GM19043 (cell line): ENCODE data around the gene FTO.
"Not testable (repeated sequence)": the region's sequence is repeated elsewhere in the genome, so short reads cannot be mapped to it uniquely, and the experiment has no call there.

Source experiments
- ATAC-seq: cut with Tn5 transposase; IDR thresholded peaks from one replicate; pipeline ENCODE4 v1.9.1; 2021; ENCODE audit warnings: low read depth; ENCODE audit not compliant: unreplicated experiment

Gene FTO

DNA sequence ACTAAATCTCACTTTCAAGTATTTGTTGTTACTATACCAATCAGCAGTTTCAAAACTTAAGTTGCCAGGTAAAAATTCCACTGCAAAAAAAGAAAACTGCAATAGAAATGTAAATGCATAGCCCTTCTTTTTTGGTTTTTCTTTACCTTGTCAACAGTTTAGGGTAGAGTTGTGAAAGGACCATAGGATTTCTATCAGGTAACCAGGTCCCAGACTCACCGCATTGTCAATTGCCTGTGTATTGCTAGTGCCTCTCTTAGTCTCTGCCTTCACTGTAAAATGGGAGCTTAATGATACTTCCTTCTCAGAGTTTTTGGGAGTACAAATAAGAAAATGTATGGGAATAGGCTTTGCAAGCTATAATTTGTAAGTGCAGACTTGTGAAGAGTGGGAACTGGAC lies 145.0 kb downstream of the FTO start:
- no peak for ATAC-seq

DNA sequence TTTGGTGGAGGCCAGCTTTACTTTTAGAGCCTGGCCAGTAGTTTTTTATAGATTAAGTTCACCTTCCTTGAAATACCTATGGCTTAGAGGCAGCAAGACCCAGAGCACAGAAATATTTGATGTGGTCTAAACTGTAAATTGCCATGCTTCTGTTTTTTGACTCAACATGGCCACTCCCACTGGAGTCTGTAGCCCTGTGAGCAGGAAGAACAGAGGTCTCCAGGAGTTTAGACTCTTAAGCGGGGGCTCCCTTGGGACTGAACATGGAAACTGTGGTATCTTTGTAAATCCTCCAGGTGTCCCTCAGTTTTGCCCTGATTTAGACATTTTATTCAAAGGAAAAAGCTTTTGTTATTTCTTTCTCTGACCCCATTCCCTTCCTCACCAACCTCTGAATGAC lies 145.6 kb downstream of the FTO start:
- ATAC-seq: no peak

DNA sequence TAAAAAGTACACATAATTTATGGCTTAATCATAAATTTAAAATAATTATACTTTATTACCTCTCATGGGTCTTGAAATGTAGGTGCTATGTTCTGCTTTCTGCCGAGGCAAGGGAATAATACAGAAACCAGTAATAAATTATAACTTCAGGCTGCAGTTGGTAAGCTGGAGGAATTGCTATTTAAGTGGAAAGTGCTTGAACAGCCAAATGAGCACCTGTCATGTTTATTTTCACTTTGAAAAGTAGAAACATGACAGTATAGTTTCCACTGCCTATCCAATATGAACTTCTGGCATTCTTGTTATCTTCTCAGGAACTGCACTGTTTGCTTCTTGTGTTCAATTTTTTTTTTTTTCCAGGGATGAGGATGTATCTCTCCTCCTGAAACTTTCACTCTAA lies 146.0 kb downstream of the FTO start:
- ATAC-seq: no peak

DNA sequence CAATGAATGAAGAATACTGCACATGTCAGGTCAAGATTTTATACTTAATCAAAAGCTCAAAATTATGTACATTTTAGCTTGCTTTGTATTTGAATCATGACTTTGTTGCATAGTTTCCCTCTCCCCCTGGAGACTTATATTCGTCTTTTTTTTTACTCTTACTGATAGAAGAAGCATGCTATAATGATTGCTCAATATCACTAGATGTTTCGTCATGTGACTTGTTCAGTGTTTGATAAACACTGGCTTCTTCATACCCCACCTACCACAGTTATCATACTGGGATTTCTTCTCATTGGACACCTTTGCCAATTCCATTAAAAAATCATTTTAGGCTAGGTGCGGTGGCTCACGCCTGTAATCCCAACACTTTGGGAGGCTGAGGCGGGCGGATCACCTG lies 148.7 kb downstream of the FTO start:
- no peak for ATAC-seq

DNA sequence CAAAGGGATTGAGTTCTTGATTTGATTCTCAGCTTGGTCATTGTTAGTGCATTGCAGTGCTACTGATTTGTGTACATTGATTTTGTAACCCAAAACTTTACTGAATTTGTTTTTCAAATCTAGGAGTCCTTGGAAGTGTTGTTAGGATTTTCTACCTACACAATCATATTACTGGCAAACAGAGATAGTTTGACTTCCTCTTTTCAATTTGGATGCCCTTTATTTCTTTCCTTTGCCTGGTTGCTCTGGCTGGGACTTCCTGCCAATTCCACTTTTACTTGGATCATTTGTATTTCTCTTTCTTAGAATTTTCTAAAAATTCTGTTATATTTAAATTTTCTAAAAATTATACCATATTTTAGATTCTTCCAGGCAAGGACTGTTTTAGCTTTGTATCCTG lies 151.1 kb downstream of the FTO start:
- no peak for ATAC-seq

DNA sequence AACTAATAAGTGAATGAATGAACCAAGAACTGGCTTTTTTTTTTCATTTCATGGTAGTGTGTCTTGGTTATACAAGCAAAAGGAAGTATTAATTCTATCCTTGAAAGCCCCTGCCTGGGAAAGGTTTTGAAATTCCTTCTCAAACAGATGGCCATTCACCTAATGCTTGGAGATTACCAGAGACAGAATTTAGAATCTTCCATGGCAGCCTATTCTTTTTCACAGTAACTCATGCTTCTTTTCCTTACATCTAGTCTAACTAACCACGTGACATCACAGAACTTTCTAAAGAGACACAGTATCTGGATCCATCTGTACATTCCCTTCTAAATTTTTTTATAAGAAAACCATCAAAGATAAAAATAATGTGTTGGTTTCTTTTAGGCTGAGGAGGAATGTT lies 151.6 kb downstream of the FTO start:
- ATAC-seq: no peak

DNA sequence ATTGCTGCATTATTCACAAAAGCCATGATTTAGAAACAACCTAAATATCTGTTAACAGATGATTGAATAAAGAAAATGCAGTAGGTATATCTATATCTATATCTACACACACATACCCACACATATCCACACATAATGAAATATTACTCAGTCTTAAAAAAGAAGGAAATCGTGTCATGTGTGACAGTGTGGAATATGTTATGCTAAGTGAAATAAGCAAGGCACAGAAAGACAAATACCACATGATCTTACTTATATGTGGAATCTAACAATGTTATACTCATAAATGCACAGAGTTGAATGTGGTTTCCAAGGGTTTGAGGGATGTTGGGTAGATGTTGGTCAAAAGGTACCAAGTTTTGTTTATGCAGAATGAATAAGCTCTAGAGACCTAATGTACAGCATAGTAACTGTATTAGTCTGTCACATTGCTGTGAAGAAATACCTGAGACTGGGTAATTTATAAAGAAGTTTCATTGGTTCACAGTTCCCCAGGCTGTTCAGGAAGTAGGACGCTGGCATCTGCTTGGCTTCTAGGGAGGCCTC lies 156.1 kb downstream of the FTO start:
- no peak for ATAC-seq

DNA sequence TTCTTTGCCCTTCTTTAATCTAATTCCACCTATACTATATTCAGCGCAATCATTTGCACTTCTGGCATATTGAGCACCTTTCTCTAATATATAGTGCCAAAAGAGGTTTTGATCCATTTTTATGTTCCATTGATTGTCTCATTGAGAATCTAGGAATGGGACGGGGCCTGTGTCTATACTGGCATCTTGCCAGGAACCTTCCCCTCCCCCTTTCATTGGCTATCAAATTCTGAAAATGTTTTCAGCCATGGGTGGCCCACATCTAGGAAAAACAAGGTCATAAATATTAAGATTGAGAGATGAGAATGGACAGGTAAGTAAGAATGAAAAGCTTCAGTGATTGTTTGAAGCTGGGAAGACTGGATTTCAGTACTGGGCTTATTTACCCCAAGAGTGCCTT lies 159.9 kb downstream of the FTO start:
- no peak for ATAC-seq

DNA sequence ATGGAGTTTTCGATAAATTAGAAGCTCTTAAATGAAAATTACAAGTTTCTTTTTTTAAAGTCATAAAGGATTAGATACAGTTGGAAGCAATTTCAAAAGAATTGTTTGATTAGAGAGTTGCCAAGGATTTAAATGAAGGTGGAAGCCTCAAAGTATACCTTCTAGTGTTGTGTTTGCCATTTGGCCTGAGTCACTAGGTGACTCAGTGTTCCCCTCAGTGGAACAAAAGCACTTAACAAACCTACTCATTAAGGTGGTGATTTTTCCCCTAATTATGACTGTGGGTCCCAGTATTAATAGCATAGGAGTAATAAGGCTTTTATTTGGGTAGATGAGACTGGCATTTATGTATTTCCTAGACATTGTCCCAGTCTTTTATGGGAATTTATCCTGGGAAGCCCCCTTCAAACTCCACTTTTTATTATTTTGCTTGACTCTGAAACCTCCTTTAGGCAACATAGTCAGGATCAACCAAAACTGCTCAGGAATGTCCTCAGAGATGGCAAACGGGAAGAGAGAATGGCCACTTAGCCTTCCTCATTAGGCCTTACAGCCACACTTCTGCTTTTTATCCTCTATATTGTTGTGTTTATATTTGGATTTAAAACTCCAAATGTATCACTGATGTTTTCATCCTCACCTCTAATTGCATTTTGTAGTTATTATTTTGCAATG lies 161.0 kb downstream of the FTO start:
- no peak for ATAC-seq

DNA sequence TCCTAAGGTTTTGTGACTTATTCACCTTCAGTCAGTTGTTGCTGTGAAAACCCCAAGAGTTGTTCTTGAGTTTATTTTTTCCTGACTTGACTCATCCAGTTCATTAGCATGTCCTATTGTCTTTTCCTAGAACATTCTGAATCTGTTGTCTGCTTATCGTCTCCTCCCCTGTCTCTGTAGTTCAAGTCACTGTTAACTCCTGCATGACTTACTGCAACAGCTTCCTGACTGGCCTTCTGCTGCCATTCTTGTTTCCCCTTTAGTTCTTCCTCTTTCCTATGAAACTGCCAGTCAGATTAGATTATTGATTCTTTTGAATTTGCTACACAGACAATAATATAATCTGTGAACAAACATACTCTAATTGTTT lies 161.5 kb downstream of the FTO start:
- ATAC-seq: peak; percentile 66

DNA sequence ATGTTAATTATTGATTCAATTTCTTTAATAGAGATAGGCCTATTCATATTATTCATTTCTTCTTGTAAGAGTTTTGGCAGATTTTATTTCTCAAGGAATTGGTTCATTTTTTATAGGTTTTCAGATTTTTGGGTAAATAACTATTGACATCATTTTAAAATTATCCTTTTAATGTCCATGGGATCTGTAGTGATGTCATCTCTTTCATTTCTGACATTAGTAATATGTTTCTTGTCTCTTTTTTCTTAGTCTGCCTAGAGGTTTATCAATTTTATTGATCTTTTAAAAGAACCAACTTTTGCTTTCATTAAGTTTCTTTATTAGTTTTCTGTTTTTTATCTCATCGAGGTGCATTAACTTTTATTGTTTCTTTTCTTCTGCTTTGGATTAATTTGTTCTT lies 162.6 kb downstream of the FTO start:
- no peak for ATAC-seq

DNA sequence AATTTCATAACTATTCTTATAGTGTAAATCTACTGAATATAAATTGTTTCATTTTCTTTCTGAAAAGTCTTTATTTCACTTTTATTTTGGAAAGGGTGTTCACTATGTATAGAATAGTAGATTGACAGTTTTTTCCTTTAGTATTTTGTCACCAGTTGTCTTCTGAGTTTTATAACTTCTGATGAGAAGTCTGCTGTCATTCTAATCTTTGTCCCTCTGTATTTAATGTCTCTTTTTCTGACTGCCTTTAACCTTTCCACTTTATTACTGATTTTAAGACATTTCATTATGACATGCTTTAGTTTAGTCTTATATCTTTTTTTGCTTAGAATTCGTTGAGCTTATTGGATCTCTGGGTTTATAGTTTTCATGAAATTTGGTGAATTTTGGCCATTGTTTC lies 166.9 kb downstream of the FTO start:
- ATAC-seq: no peak

DNA sequence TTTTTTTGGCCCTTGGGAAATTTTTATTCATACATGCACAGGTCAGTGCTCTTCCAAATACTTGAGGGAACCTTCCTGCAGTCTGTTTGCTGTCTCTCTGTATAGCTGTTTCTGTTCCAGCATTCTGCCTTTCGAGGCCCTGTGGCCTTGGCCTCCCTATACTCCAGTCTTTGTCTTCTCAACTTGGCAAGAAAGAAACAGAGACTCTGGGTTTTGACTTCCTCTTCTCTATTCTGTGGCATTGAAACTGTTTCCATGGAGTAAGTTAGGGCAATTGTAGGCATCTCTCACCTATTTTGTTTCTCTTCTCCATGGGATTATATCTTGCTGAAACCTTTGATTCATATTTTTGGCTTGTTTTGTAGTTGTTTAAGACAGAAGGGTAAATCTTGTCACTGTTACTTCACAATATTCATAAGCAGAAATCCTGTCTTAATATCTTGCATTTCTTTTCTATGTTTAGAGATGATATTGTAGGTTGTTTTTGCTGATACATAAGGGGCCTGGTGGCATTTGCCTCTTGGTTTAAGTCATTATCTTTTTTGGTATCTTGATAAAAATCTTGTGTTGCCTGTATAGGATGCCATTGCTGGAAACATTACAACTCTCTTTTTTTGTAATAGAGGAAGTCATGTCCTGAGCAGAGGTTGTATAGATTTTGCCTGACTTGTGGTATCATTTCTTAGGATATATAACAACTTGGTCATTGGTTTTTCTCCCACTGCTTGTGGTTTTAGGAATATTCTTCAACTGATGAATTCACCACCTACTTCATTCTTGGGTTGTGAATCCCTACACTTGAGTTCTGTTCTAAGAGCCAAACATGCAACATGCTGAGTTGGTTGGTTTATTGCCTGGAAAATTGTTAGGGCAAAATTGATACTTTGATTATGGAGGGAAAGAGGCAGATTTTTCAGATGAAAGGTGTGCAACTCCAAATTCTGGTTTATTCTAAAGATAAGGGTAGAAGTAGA lies 168.6 kb downstream of the FTO start:
- no peak for ATAC-seq

DNA sequence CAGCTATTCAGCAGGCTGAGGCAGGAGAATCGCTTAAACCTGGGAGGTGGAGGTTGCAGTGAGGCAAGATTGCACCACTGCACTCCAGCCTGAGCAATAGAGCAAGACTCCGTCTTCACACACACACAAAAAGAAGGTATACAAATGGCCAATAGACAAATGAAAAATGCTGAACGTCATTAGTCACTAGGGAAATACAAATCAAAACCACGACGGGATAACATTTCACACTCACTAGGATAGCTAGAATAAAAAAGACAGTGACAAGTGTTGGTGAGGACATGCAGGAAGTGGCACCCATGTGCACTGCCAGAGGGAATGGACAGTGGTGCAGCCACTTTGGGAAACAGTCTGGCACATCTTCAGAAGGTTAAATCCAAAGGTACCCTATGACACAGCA lies 172.9 kb downstream of the FTO start:
- no peak for ATAC-seq

DNA sequence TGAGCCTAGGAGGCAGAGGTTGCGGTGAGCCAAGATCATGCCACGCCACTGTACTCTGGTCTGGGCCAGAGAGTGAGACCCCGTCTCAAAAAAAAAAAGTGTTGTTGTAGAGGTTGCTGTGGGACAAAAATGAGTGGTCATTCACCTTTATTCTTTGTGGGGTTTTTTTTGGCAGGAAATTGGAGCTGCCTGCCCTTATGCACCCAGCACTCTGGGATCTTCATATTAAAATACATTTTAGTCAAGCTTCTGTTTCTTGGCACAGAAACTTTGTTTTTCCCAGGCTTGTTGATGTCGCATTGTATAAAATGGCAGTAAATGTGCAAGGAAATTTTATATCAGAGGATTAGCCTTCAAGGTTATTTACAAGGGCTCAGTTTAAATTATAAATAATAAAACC lies 174.3 kb downstream of the FTO start:
- no peak for ATAC-seq

DNA sequence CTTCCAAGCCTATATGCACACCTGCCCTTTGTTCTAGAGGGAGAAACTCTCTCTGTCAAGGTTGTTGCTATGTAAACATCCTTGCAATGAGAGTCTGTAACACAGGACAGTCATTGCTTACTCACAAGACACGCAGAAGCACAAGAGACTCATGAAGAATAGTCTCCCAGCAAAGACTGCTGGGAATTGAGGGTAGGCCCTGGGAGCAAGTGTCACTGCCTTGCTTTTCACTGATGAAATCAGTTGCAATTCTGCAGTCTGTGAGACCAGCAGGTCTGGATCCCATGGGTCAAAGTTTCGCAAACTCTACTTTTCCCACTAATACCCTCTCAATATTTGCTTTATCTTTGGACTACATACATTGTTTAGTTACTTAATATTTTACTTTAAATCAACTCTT lies 177.4 kb downstream of the FTO start:
- ATAC-seq: no peak

DNA sequence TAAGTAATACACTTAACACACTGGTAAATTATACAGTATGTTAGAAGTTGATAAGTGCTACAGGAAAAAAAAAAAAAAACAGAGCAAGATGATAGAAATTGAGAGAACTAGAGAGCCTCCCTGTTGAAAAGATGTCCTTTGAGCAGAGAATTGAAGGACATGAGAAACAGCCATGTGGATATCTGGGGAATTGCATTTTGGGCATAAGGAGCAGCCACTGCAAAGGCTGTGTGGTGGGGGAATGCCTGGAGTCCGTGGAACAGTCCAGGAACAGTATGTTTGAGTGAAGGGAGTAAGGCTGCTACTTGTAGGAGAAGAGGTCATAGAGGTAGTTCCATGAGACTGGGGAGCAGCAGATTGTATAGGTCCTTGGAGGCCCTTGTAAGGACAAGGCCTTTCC lies 178.4 kb downstream of the FTO start:
- ATAC-seq: no peak

DNA sequence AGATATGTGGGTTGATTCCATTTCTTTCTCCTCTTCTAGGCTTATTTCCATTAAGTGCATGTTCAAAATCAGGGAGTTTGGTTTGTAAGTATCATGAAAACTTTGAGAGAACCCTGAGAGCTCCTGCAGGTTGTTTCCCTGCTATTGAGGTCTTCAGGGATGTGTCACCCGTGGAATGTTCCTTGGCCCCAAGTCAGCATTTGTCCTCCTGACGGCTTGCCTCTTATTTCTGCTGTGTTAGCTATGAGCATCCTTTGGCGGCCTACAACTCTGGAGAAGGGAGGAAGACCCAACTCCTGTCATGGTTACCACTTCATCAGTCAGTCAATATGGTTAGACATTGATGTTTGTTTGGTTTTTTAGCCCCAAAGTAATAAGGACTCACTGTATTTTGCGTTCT lies 180.8 kb downstream of the FTO start:
- ATAC-seq: no peak

DNA sequence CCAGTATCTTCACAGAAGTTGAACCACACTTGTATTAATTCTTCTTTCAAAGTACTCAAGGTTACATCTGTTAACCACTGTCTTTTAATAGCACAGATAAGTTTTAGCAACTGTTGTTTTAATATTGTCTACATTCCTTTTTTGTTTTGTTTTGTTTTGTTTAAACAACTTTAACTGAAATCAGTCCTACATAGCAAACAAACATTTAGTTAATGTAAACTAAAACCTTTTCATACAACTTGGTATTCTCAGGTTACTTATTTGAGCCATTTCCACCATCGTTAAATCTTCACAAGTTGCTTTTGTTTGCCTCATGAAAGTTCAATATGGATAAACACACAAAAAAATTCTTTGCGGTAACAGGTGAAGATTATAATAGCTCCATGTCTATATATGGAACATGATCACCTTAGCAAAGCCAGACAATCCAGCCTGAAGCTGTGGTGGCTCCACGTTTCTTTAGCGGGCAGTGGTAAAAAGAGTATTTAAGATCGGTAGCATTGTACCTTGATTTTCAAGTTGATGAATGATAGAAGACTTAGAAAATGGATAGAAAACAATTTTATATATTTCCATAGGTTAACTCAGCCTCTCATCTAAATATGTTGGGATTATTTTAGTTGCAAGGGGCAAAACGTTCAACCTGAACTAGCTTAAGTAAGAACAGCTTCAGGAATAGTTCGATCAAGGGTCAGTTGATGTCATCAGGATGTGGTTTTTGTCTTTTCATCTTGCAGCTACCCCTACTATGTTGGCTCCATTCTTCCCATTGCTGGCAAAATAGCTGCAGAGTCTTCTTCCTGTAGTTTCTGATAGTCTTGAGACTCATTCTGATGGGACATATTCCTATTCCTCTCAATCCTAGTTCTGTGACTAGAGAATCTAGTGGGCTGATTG lies 182.8 kb downstream of the FTO start:
- no peak for ATAC-seq

DNA sequence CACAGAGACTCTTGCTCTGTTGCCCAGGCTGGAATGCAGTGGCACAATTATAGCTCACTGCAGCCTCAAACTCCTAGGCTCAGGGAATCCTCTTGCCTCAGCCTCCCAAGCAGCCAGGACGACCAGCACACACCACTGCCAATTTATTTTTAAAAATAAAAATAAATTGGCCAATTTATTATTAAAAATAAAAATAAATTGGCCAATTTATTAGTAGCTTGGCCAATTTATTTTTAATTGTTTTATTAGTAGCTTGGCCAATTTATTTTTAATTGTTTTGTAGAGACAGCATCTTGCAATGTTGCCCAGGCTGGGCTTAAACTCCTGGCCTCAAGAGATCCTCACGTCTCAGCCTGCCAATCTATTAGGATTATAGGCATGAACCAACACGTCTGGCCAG lies 184.3 kb downstream of the FTO start:
- no peak for ATAC-seq

DNA sequence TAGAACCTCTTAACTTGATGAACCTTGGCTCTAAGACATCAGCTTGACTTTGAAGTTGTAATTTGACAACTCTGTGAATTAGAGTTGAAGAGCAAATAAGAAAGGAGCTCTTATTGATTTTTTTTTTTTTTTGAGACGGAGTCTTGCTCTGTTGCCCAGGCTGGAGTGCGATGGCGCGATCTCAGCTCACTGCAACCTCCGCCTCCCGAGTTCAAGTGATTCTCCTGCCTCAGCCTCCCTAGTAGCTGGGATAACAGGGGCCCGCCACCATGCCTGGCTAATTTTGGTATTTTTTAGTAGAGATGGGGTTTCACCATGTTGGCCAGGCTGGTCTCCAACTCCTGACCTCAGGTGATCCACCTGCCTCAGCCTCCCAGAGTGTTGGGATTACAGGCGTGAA lies 186.9 kb downstream of the FTO start:
- ATAC-seq: not testable (repeated sequence)
